Prostate gland (tissue), 2 donors: ENCODE data around the gene HS6ST2. TPM values are rescaled to one million over a fixed set of nuclear protein-coding genes. Genes with fewer than 3 reads are reported as not detected.

ENCODE experiments used
- DNase-seq: peaks from one replicate; pipeline ENCODE4 v3.0.0-alpha.2; 2019; ENCODE audit warnings: low spot score
- H3K27ac ChIP-seq, 2 donors: fragments of 200-600 bp; sonication (generic); 2 replicates each; pipeline ENCODE4 v1.5.1; 2017 to 2019
- H3K27me3 ChIP-seq: fragments of 200-600 bp; sonication (generic); replicated peaks from 2 replicates; pipeline ENCODE4 v1.5.1; 2019; ENCODE audit not compliant: insufficient read depth
- H3K36me3 ChIP-seq, 2 donors: fragments of 200-600 bp; sonication (generic); 1 replicate in 1 of 2; 2 replicates in 1 of 2; pipeline versions ENCODE4 v1.5.1 to v1.8.1; 2017 to 2019
- H3K4me1 ChIP-seq: fragments of 200-600 bp; sonication (generic); replicated peaks from 2 replicates; pipeline ENCODE4 v1.5.1; 2019
- H3K4me3 ChIP-seq, 2 donors: fragments of 200-600 bp; sonication (generic); 2 replicates each; pipeline ENCODE4 v1.5.1; 2017 to 2019
- H3K9me3 ChIP-seq: fragments of 200-600 bp; sonication (generic); 2 replicates; pipeline ENCODE4 v1.5.1; 2017
- POLR2A ChIP-seq: fragments of 450-650 bp; IDR thresholded peaks from one replicate; pipeline ENCODE4 v1.6.1; 2016; ENCODE audit warnings: antibody characterized with exemption, mild to moderate bottlenecking
- POLR2AphosphoS5 ChIP-seq: sonication (generic); formaldehyde crosslinking; IDR thresholded peaks from one replicate; pipeline ENCODE4 v1.6.1; 2017; ENCODE audit warnings: antibody characterized with exemption
- WGBS: methylation state at CpG from one replicate; pipeline ENCODE4 v1.1.5; 2018; 5-methylcytosine and 5-hydroxymethylcytosine counted together
- intact Hi-C: fragments of 100-400 bp; cut with DNase I; formaldehyde crosslinking; loops from one replicate; pipeline ENCODE4 v1.14.2; 2022
- total RNA-seq, 2 donors: library from RNA; depleted of rRNA; stranded (reverse); fragments of >200 nt; gene quantifications; one replicate each; pipeline ENCODE4 v1.1.0, GENCODE V29; 2016
- TF ChIP-seq, protein P1 (sequence below), 4 experiments: fragments of 200-600 bp in 2 of 4; fragments of 450-650 bp in 2 of 4; sonication (generic) in 2 of 4; IDR thresholded peaks; 1 replicate in 3 of 4; 2 replicates in 1 of 4; pipeline ENCODE4 v1.5.1; 2016 to 2019; ENCODE audit warnings: antibody characterized with exemption in 4 of 4, mild to moderate bottlenecking in 2 of 4, moderate library complexity in 2 of 4

HS6ST2 gene
- total RNA-seq, 2 donors from 2014 or later = 1.1 to 6.1 TPM

- intact Hi-C loops = no loop called here
- DNase-seq = no peak
- Histone ChIP-seq H3K4me3 (no peak overlapping the region), H3K9me3 (no peaks in the 10 kb centered on the region), H3K27ac (no peak overlapping the region), H3K4me1 (no peaks in the 10 kb centered on the region), H3K36me3 (no peaks in the 10 kb centered on the region), H3K27me3 (no peaks in the 10 kb centered on the region)
- TF ChIP-seq POLR2A = no peak
- TF ChIP-seq, protein P1, sequence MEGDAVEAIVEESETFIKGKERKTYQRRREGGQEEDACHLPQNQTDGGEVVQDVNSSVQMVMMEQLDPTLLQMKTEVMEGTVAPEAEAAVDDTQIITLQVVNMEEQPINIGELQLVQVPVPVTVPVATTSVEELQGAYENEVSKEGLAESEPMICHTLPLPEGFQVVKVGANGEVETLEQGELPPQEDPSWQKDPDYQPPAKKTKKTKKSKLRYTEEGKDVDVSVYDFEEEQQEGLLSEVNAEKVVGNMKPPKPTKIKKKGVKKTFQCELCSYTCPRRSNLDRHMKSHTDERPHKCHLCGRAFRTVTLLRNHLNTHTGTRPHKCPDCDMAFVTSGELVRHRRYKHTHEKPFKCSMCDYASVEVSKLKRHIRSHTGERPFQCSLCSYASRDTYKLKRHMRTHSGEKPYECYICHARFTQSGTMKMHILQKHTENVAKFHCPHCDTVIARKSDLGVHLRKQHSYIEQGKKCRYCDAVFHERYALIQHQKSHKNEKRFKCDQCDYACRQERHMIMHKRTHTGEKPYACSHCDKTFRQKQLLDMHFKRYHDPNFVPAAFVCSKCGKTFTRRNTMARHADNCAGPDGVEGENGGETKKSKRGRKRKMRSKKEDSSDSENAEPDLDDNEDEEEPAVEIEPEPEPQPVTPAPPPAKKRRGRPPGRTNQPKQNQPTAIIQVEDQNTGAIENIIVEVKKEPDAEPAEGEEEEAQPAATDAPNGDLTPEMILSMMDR (IDR thresholded peaks at IDR 0.05) = no peak
- no peak for TF ChIP-seq POLR2AphosphoS5
- 53% methylated on average over 6 of the region's 6 CpGs for WGBS
These were observed 10.0 kb upstream of the HS6ST2 start for GRCh38 chrX:132968296-132968949.

- Histone ChIP-seq H3K4me3 (no peak overlapping the region), H3K27ac (no peak overlapping the region), H3K36me3 (no peaks in the 10 kb centered on the region), H3K27me3 (no peaks in the 10 kb centered on the region), H3K4me1 (no peaks in the 10 kb centered on the region), H3K9me3 (no peaks in the 10 kb centered on the region)
- TF ChIP-seq, protein P1 (IDR thresholded peaks at IDR 0.05) = no peak
- WGBS = 73% methylated on average over 3 of the region's 3 CpGs
- intact Hi-C loops = no loop called here
- no peak for DNase-seq
These were observed 8.6 kb upstream of the HS6ST2 start for GRCh38 chrX:132967049-132967448.

DNA sequence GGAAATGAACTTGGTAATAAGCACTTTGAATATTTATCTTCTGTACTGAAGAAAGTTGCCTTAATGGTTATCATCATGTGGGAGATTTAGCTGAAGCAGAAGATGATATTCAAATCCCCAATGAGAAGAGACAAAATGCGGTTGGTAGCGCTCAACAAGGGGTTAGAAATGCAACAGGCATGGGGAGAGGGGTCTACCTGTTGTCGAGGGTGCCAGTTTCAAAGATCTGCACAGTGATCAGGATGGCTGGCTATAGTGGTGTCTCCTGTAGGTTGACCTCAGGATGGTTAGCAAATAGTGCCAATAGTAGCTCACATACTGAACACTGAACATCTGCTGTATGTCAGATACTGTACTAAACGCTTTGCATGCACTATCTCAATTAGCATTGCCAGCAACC is 7.0 kb upstream of the HS6ST2 start:
- TF ChIP-seq POLR2A (no peak), POLR2AphosphoS5 (no peak)
- TF ChIP-seq, protein P1 (IDR thresholded peaks at IDR 0.05) = no peak
- no peaks in the 10 kb centered on the region for H3K36me3 ChIP-seq
- H3K27me3 ChIP-seq = no peaks in the 10 kb centered on the region
- H3K4me1 ChIP-seq = no peaks in the 10 kb centered on the region
- DNase-seq = no peak
- WGBS = 98% methylated on average over 4 of the region's 4 CpGs
- H3K4me3 ChIP-seq = no peak overlapping the region
- no peaks in the 10 kb centered on the region for H3K9me3 ChIP-seq
- no peak overlapping the region for H3K27ac ChIP-seq
- intact Hi-C loops = no loop called here

GRCh38 chrX:132961511-132961910 is 3.1 kb upstream of the HS6ST2 start:
- no peak overlapping the region for H3K27ac ChIP-seq
- H3K27me3 ChIP-seq = no peaks in the 10 kb centered on the region
- H3K36me3 ChIP-seq = no peaks in the 10 kb centered on the region
- 64% methylated on average over 1 of the region's 1 CpG for WGBS
- H3K4me1 ChIP-seq = no peaks in the 10 kb centered on the region
- TF ChIP-seq POLR2AphosphoS5 (no peak), POLR2A (no peak)
- TF ChIP-seq, protein P1 (IDR thresholded peaks at IDR 0.05) = no peak
- no peak overlapping the region for H3K4me3 ChIP-seq
- intact Hi-C loops = no loop called here
- DNase-seq = no peak
- no peaks in the 10 kb centered on the region for H3K9me3 ChIP-seq

- no peaks in the 10 kb centered on the region for H3K36me3 ChIP-seq
- 0% methylated on average over 34 of the region's 87 CpGs for WGBS
- intact Hi-C loops = no loop called here
- H3K4me3 ChIP-seq = peak overlapping the region; percentile 18 to 26
- H3K4me1 ChIP-seq = no peaks in the 10 kb centered on the region
- TF ChIP-seq, protein P1 (IDR thresholded peaks at IDR 0.05) = no peak
- TF ChIP-seq POLR2A = no peak
- no peak for TF ChIP-seq POLR2AphosphoS5
- no peak for DNase-seq
- H3K9me3 ChIP-seq = no peaks in the 10 kb centered on the region
- no peak overlapping the region for H3K27ac ChIP-seq
- H3K27me3 ChIP-seq = no peaks in the 10 kb centered on the region
These were observed 978 bp downstream of the HS6ST2 start for GRCh38 chrX:132957211-132958090.
